NCI-H1092 (cell line): ENCODE results near the gene SEMA6D.

ENCODE experiments used
- DNase-seq: peaks from one replicate; lab custom pipeline; 2025; lab: John Stamatoyannopoulos, UW

Gene SEMA6D

GRCh38 chr15:47788685-47789084 lies 71.4 kb downstream of the SEMA6D start:
- no peak for DNase-seq

GRCh38 chr15:47791161-47791560 lies 73.9 kb downstream of the SEMA6D start:
- DNase-seq: no peak

GRCh38 chr15:47792231-47792630 lies 74.9 kb downstream of the SEMA6D start:
- DNase-seq: no peak

- no peak for DNase-seq
These were observed 77.1 kb downstream of the SEMA6D start for GRCh38 chr15:47794252-47794914.

GRCh38 chr15:47795864-47796263 lies 78.6 kb downstream of the SEMA6D start:
- DNase-seq: no peak

- no peak for DNase-seq
These were observed 79.0 kb downstream of the SEMA6D start for GRCh38 chr15:47796339-47796738.

- DNase-seq: no peak
These were observed 79.5 kb downstream of the SEMA6D start for GRCh38 chr15:47796830-47797229.

- no peak for DNase-seq
These were observed 84.2 kb downstream of the SEMA6D start for GRCh38 chr15:47801522-47801921.

GRCh38 chr15:47802216-47802615 lies 84.9 kb downstream of the SEMA6D start:
- DNase-seq: no peak

- no peak for DNase-seq
These were observed 86.5 kb downstream of the SEMA6D start for GRCh38 chr15:47803767-47804166.

- no peak for DNase-seq
These were observed 87.4 kb downstream of the SEMA6D start for GRCh38 chr15:47804733-47805132.

GRCh38 chr15:47806008-47806407 lies 88.7 kb downstream of the SEMA6D start:
- no peak for DNase-seq

- DNase-seq: no peak
These were observed 93.9 kb downstream of the SEMA6D start for GRCh38 chr15:47811172-47811571.

GRCh38 chr15:47812470-47812999 lies 95.2 kb downstream of the SEMA6D start:
- DNase-seq: no peak

- no peak for DNase-seq
These were observed 96.6 kb downstream of the SEMA6D start for GRCh38 chr15:47813748-47814384.

- DNase-seq: no peak
These were observed 97.3 kb downstream of the SEMA6D start for GRCh38 chr15:47814620-47815019.

- DNase-seq: no peak
These were observed 100.8 kb downstream of the SEMA6D start for GRCh38 chr15:47817969-47818548.

- DNase-seq: no peak
These were observed 101.9 kb downstream of the SEMA6D start for GRCh38 chr15:47819158-47819557.

GRCh38 chr15:47820057-47820746 lies 102.9 kb downstream of the SEMA6D start:
- DNase-seq: no peak

GRCh38 chr15:47820747-47821319 lies 103.5 kb downstream of the SEMA6D start:
- no peak for DNase-seq

- no peak for DNase-seq
These were observed 104.7 kb downstream of the SEMA6D start for GRCh38 chr15:47822048-47822447.
